Breast epithelium (tissue), 3 donors: ENCODE measurements around the gene CSF2RB.

Experiments
- POLR2A ChIP-seq: fragments of 450-650 bp; IDR thresholded peaks from one replicate; pipeline ENCODE4 v1.6.1; 2016; ENCODE audit warnings: antibody characterized with exemption, mild to moderate bottlenecking, moderate library complexity
- TF ChIP-seq, protein P1 (sequence below), 3 donors: fragments of 450-650 bp; IDR thresholded peaks; one replicate each; pipeline ENCODE4 v1.5.1; 2016 to 2017; ENCODE audit warnings: antibody characterized with exemption in 3 of 3, mild to moderate bottlenecking in 3 of 3, moderate library complexity in 3 of 3

DNA sequence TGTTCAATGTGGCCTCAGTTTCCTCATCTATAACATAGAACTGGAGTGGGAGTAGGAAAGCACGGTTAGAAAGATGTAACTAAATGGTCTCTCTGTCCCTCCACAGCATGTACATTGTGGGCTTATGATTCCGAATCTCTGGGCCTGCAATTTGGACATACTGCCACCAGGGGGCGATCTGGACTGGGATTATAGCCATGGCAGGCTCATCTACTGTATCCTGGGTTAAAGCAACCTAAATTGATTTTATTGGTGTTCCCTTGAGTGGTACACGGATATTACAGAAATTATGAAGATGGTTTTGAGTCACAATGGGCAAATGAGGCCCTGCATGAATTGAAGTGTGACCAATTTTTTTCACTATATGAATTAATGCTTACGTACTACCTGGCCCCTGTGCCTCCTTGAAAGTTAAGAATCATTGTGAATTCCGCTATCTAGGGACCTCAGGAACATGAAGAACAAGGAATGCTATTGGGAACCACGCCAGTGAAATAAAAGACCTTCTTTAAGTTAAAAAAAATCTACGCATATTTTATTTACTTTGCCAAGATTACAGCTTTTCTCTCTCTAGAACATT is 72.9 kb downstream of the CSF2RB start:
- no peak for TF ChIP-seq POLR2A
- TF ChIP-seq, protein P1, sequence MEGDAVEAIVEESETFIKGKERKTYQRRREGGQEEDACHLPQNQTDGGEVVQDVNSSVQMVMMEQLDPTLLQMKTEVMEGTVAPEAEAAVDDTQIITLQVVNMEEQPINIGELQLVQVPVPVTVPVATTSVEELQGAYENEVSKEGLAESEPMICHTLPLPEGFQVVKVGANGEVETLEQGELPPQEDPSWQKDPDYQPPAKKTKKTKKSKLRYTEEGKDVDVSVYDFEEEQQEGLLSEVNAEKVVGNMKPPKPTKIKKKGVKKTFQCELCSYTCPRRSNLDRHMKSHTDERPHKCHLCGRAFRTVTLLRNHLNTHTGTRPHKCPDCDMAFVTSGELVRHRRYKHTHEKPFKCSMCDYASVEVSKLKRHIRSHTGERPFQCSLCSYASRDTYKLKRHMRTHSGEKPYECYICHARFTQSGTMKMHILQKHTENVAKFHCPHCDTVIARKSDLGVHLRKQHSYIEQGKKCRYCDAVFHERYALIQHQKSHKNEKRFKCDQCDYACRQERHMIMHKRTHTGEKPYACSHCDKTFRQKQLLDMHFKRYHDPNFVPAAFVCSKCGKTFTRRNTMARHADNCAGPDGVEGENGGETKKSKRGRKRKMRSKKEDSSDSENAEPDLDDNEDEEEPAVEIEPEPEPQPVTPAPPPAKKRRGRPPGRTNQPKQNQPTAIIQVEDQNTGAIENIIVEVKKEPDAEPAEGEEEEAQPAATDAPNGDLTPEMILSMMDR (IDR thresholded peaks at IDR 0.05), result peak in 1 of 3 donors; percentile 17
